ENCODE data around the gene CSTB. TPM values are rescaled to one million over a fixed set of nuclear protein-coding genes. Genes with fewer than 3 reads are reported as not detected.

The CSTB gene
- total and polyA plus RNA-seq, 2 experiments from 2014 or later, result 24.1 to 120 TPM

DNA sequence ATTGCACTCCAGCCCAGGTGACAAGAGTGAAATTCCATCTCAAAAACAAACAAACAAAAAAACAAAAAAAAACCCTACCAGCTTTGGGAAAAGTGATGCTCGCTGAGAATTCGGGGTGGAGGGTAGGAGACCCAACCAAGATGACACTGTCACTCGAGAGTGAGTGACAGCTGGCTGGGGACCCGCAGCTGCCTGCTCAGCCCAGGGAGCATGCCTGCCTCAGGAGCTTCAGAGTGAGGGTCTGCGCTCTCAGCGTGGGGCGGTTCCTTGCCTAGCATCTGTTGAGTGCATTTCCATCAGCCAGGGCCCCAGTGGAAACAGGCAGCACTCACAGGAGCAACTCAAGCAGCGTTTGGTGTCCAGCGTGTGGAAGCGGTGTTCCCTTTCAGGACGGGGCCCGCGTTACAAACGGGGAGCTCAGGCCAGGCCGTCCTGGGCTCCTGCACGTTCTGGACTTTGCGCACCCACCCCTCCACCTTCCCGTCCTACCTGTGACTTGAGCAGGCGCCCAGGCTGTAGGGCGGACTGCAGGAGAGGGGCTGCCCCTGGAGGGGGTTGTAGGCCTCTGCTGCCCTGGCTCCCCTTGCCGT is 5.9 kb downstream of the CSTB start:
- Histone ChIP-seq H3K36me3 (replicated peaks; ENCODE audit: insufficient read depth, low read depth) (no peaks in the 10 kb centered on the region), H3K27ac (no peak overlapping the region), H3K79me2 (peaks cover 19% of the 10 kb centered on the region), H3K4me1 (ENCODE audit: insufficient read depth) (peaks cover 26% of the 10 kb centered on the region), H3K4me3 (no peak overlapping the region), H3K9me3 (ENCODE audit: low read depth) (no peaks in the 10 kb centered on the region), H2AFZ (no peak overlapping the region), H3K4me2 (no peak overlapping the region), H3K27me3 (no peaks in the 10 kb centered on the region), H4K20me1 (ENCODE audit: insufficient read depth, poor library complexity, severe bottlenecking) (peaks cover 12% of the 10 kb centered on the region), H3K9me2 (replicated peaks; ENCODE audit: insufficient read depth) (no peaks in the 10 kb centered on the region)
- TF ChIP-seq, protein P1, sequence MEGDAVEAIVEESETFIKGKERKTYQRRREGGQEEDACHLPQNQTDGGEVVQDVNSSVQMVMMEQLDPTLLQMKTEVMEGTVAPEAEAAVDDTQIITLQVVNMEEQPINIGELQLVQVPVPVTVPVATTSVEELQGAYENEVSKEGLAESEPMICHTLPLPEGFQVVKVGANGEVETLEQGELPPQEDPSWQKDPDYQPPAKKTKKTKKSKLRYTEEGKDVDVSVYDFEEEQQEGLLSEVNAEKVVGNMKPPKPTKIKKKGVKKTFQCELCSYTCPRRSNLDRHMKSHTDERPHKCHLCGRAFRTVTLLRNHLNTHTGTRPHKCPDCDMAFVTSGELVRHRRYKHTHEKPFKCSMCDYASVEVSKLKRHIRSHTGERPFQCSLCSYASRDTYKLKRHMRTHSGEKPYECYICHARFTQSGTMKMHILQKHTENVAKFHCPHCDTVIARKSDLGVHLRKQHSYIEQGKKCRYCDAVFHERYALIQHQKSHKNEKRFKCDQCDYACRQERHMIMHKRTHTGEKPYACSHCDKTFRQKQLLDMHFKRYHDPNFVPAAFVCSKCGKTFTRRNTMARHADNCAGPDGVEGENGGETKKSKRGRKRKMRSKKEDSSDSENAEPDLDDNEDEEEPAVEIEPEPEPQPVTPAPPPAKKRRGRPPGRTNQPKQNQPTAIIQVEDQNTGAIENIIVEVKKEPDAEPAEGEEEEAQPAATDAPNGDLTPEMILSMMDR (IDR thresholded peaks at IDR 0.05; ENCODE audit: poor library complexity), result no peak
- TF ChIP-seq EZH2phosphoT487 (IDR thresholded peaks at IDR 0.05; ENCODE audit: low read depth, severe bottlenecking, unreplicated experiment) (no peak), EZH2 (IDR thresholded peaks at IDR 0.05; ENCODE audit: borderline replicate concordance) (no peak)
- 98% methylated on average over 21 of the region's 21 CpGs for WGBS (ENCODE audit: low lambda C conversion rate, missing lambda C conversion rate)
- DNase-seq (ENCODE audit: low spot score), result no peak

DNA sequence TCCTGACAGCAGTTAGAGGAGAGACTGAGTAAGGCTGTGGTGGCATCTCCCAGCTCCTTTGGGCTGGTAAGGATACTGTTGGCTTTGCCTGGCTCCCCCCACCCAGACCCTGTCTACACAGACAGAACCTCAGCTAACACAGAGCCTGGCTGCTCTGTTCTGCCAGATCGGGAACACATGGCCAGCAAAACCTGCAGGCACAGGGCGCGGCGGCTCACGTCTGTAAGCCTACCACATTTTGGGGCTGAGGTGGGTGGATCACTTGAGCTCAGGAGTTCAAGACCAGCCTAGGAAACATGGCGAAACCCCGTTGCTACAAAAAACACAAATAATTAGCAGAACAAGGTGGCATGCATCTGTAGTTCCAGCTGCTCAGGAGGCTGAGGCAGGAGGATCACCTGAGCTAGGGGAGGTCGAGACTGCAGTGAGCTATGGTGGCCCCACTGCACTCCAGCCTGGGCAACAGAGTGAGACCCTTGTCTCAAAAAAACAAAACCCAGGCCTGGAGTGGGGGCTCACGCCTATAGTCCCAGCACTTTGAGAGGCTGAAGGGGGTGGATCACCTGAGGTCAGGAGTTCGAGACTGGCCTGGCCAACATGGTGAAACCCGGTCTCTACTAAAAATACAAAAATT is 6.7 kb downstream of the CSTB start:
- Histone ChIP-seq H2AFZ (no peak overlapping the region), H3K79me2 (peaks cover 12% of the 10 kb centered on the region), H3K4me1 (ENCODE audit: insufficient read depth) (peaks cover 20% of the 10 kb centered on the region), H3K4me2 (no peak overlapping the region), H4K20me1 (ENCODE audit: insufficient read depth, poor library complexity, severe bottlenecking) (peaks cover 7% of the 10 kb centered on the region), H3K27ac (peak overlapping the region; percentile 97), H3K9me2 (replicated peaks; ENCODE audit: insufficient read depth) (no peaks in the 10 kb centered on the region), H3K4me3 (no peak overlapping the region), H3K9me3 (ENCODE audit: low read depth) (no peaks in the 10 kb centered on the region), H3K27me3 (no peaks in the 10 kb centered on the region), H3K36me3 (replicated peaks; ENCODE audit: insufficient read depth, low read depth) (no peaks in the 10 kb centered on the region)
- no peak for DNase-seq (ENCODE audit: low spot score)
- 95% methylated on average over 11 of the region's 11 CpGs for WGBS (ENCODE audit: low lambda C conversion rate, missing lambda C conversion rate)
- no peak for TF ChIP-seq EZH2phosphoT487 (IDR thresholded peaks at IDR 0.05; ENCODE audit: low read depth, severe bottlenecking, unreplicated experiment)
- TF ChIP-seq, protein P1 (IDR thresholded peaks at IDR 0.05; ENCODE audit: poor library complexity), result no peak
- TF ChIP-seq EZH2 (IDR thresholded peaks at IDR 0.05; ENCODE audit: borderline replicate concordance), result no peak

DNA sequence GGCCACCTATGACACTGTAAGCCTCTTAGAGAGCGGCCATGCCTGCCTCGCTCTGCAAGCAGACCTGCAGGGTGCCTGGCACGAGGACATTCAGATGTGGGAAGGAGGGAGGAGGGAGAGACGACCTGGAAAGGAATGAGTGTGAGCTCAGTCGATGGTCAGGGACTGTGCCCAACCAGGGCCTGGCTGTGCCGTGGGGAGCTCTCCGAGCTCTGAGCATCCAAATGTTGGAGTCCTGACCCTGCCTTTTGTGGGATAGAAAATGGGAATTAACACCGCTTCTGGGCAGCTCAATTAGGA is 7.3 kb downstream of the CSTB start:
- Histone ChIP-seq H3K9me2 (replicated peaks; ENCODE audit: insufficient read depth) (no peaks in the 10 kb centered on the region), H3K9me3 (ENCODE audit: low read depth) (no peaks in the 10 kb centered on the region), H3K79me2 (peaks cover 6% of the 10 kb centered on the region), H2AFZ (no peak overlapping the region), H3K27me3 (no peaks in the 10 kb centered on the region), H4K20me1 (ENCODE audit: insufficient read depth, poor library complexity, severe bottlenecking) (peaks cover 2% of the 10 kb centered on the region), H3K4me2 (peak overlapping the region; percentile 44), H3K27ac (peak overlapping the region; percentile 97), H3K4me1 (ENCODE audit: insufficient read depth) (peaks cover 20% of the 10 kb centered on the region), H3K36me3 (replicated peaks; ENCODE audit: insufficient read depth, low read depth) (no peaks in the 10 kb centered on the region), H3K4me3 (no peak overlapping the region)
- DNase-seq (ENCODE audit: low spot score), result no peak
- TF ChIP-seq, protein P1 (IDR thresholded peaks at IDR 0.05; ENCODE audit: poor library complexity), result no peak
- 71% methylated on average over 8 of the region's 8 CpGs for WGBS (ENCODE audit: low lambda C conversion rate, missing lambda C conversion rate)

Measured in hepatocyte (in vitro differentiated cells).